Panc1 (cell line): ENCODE results near the gene OR10P1. TPM values are rescaled to one million over a fixed set of nuclear protein-coding genes. Genes with fewer than 3 reads are reported as not detected.

Experiments
- ATAC-seq: fragments of 200-7000 bp; cut with Tn5 transposase; 2 replicates; pipeline ENCODE4 v1.9.1; 2020; ENCODE audit warnings: mild to moderate bottlenecking, moderate library complexity
- BruUV-seq: library from RNA; stranded (reverse); fragments of 400-500 nt; replicated peaks from 2 replicates; lab custom pipeline; 2021; lab: Mats Ljungman, UMichigan
- CTCF ChIA-PET: fragments of 300-600 bp; sonication (Branson Sonifier 250); formaldehyde crosslinking; loops from one replicate; lab custom pipeline; 2022; ENCODE audit warnings: antibody characterized with exemption; lab: Charles Lee
- POLR2A ChIA-PET: fragments of 300-600 bp; sonication (Branson Sonifier 250); formaldehyde crosslinking; loops from one replicate; lab custom pipeline; 2022; ENCODE audit warnings: antibody characterized with exemption; lab: Charles Lee
- DNase-seq: peaks from one replicate; pipeline ENCODE4 v3.0.0-alpha.2; 2010; ENCODE audit warnings: low read depth, low spot score
- H3K27ac ChIP-seq: 2 replicates; pipeline ENCODE4 v1.5.1; 2011; ENCODE audit warnings: mild to moderate bottlenecking, low read length, inconsistent platforms
- H3K27me3 ChIP-seq: fragments of 200-500 bp; sonication (Bioruptor generic); 2 replicates; pipeline ENCODE4 v1.6.0; 2014; ENCODE audit warnings: low read length, inconsistent platforms; ENCODE audit not compliant: control insufficient read depth, insufficient read depth
- H3K36me3 ChIP-seq: fragments of 200-500 bp; sonication (Bioruptor generic); 2 replicates; pipeline ENCODE4 v1.5.1; 2014; ENCODE audit warnings: inconsistent platforms, mild to moderate bottlenecking, low read length, moderate library complexity; ENCODE audit not compliant: control insufficient read depth, insufficient read depth
- H3K4me1 ChIP-seq: 2 replicates; pipeline ENCODE4 v1.5.1; 2011; ENCODE audit warnings: inconsistent platforms, mild to moderate bottlenecking, low read length, moderate library complexity; ENCODE audit not compliant: control insufficient read depth, insufficient read depth
- H3K4me3 ChIP-seq, 2 experiments: 2 replicates each; pipeline ENCODE4 v1.5.1; 2011 to 2012; ENCODE audit warnings: low read depth in 2 of 2, low read length in 2 of 2, mild to moderate bottlenecking in 2 of 2, inconsistent platforms in 1 of 2, moderate library complexity in 1 of 2
- H3K9me3 ChIP-seq: fragments of 200-500 bp; sonication (Bioruptor generic); 2 replicates; pipeline ENCODE4 v1.5.1; 2014; ENCODE audit warnings: low read depth, mild to moderate bottlenecking, inconsistent platforms, low read length, moderate library complexity; ENCODE audit not compliant: control insufficient read depth, insufficient read depth
- CTCF ChIP-seq: fragments of 450-650 bp; IDR thresholded peaks from 2 replicates; pipeline ENCODE4 v1.5.1; 2017; ENCODE audit warnings: mild to moderate bottlenecking
- POLR2AphosphoS5 ChIP-seq: IDR thresholded peaks from 2 replicates; pipeline ENCODE4 v1.6.1; 2012; ENCODE audit warnings: mild to moderate bottlenecking, low read depth, low read length, moderate library complexity
- REST ChIP-seq, 2 experiments: IDR thresholded peaks; 2 replicates each; pipeline ENCODE4 v1.6.1; 2011 to 2012; ENCODE audit warnings: low read depth in 2 of 2, control low read depth in 1 of 2, low read length in 1 of 2, mild to moderate bottlenecking in 1 of 2, moderate library complexity in 1 of 2; ENCODE audit not compliant: insufficient read depth in 1 of 2
- SIN3A ChIP-seq: IDR thresholded peaks from 2 replicates; pipeline ENCODE4 v1.6.1; 2012; ENCODE audit warnings: low read depth, mild to moderate bottlenecking, low read length, moderate library complexity, borderline replicate concordance; ENCODE audit not compliant: insufficient read depth
- TCF7L2 ChIP-seq: IDR thresholded peaks from 2 replicates; pipeline ENCODE4 v1.6.1; 2011; ENCODE audit warnings: mild to moderate bottlenecking, low read depth, low read length, inconsistent platforms
- in situ Hi-C: cut with HindIII; loops from 2 replicates; pipeline ENCODE4 v1.10.0; 2016; ENCODE audit warnings: low sequenced_read_pairs, low pct_unique_long_range_greater_than_20kb
- intact Hi-C: fragments of 100-400 bp; cut with micrococcal nuclease; formaldehyde crosslinking; loops from one replicate; pipeline ENCODE4 v1.10.0; 2022; ENCODE audit not compliant: unreplicated experiment
- total RNA-seq: library from RNA; stranded (reverse); gene quantifications from one replicate; pipeline ENCODE4 v1.2.1, GENCODE V29; 2021; ENCODE audit not compliant: unreplicated experiment

Gene OR10P1
- total RNA-seq, 1 experiment from 2014 or later = not detected

- Histone ChIP-seq H3K9me3 (no peaks in the 10 kb centered on the region), H3K36me3 (no peaks in the 10 kb centered on the region), H3K27ac (no peak overlapping the region), H3K4me1 (no peaks in the 10 kb centered on the region), H3K27me3 (peaks cover 4% of the 10 kb centered on the region; the same call in 1 of the 2 replicates), H3K4me3 (no peak overlapping the region)
- ATAC-seq = no peak; the same call in 1 of the 2 replicates
- POLR2A ChIA-PET = no interaction called here
- CTCF ChIA-PET = no interaction called here
- intact Hi-C loops = no loop called here
- in situ Hi-C loops = no loop called here
- BruUV-seq = no TSS peak
- DNase-seq = no peak
- TF ChIP-seq REST (IDR thresholded peaks at IDR 0.05; ENCODE audit: insufficient read depth in 1 of 2, low read depth in 2 of 2, low read length in 1 of 2) = no peak
- no peak for TF ChIP-seq POLR2AphosphoS5
- TF ChIP-seq TCF7L2 = no peak
- no peak for TF ChIP-seq SIN3A
- TF ChIP-seq CTCF = no peak
These were observed 20.5 kb downstream of the OR10P1 start for GRCh38 chr12:55657212-55657611.

GRCh38 chr12:55658212-55658611, 21.5 kb downstream of the OR10P1 start:
- DNase-seq = no peak
- no TSS peak for BruUV-seq
- ATAC-seq = no peak
- in situ Hi-C loops = no loop called here
- ChIA-PET CTCF (interaction anchor here (0.6 kb wide), 1 partner anchor 63 kb away, joined by 3 read pairs; no protein-coding TSS in a partner anchor), POLR2A (no interaction called here)
- Histone ChIP-seq H3K4me1 (no peaks in the 10 kb centered on the region), H3K27me3 (peaks cover 4% of the 10 kb centered on the region; the same call in 1 of the 2 replicates), H3K27ac (no peak overlapping the region), H3K36me3 (no peaks in the 10 kb centered on the region), H3K4me3 (no peak overlapping the region), H3K9me3 (no peaks in the 10 kb centered on the region)
- TF ChIP-seq REST (IDR thresholded peaks at IDR 0.05; ENCODE audit: insufficient read depth in 1 of 2, low read depth in 2 of 2, low read length in 1 of 2) = no peak
- no peak for TF ChIP-seq CTCF
- TF ChIP-seq SIN3A = no peak
- TF ChIP-seq TCF7L2 = no peak
- TF ChIP-seq POLR2AphosphoS5 = no peak
- intact Hi-C loops = no loop called here
